Body of pancreas (tissue), 4 donors: ENCODE data around the gene MAL.

Source experiments
- CTCF ChIP-seq, 7 experiments: fragments of 450-650 bp in 4 of 7; fragments of 200-600 bp in 3 of 7; sonication (generic) in 3 of 7; IDR thresholded peaks; one replicate each; pipeline ENCODE4 v1.5.1; 2016 to 2019; ENCODE audit warnings: antibody characterized with exemption in 7 of 7
- POLR2A ChIP-seq, 3 donors: fragments of 450-650 bp; IDR thresholded peaks; one replicate each; pipeline ENCODE4 v1.6.1; 2016; ENCODE audit warnings: antibody characterized with exemption in 3 of 3, mild to moderate bottlenecking in 2 of 3

GRCh38 chr2:95049961-95050360 is 24.5 kb downstream of the MAL start:
- TF ChIP-seq CTCF (IDR thresholded peaks at IDR 0.05), result no peak
- no peak for TF ChIP-seq POLR2A (IDR thresholded peaks at IDR 0.05)
